ENCODE data around the gene OGFR. TPM values are rescaled to one million over a fixed set of nuclear protein-coding genes. Genes with fewer than 3 reads are reported as not detected.

The OGFR gene
- total and polyA plus RNA-seq, 2 donors (not counting 3 experiments of a cell fraction or from before 2014, with no cell fraction given), result 30.8 to 44.0 TPM

GRCh38 chr20:62760856-62761758, 43.5 kb upstream of the OGFR start:
- ChIA-PET CTCF (no interaction called here), POLR2A (interaction anchor here (0.6 kb wide), 1 partner anchor 310 kb away, joined by 4 read pairs; no protein-coding TSS in a partner anchor)
- Histone ChIP-seq H3K27me3 (ENCODE audit: control insufficient read depth in 2 of 2, insufficient read depth in 2 of 2, low read length in 2 of 2) (peaks cover 2 to 3% of the 10 kb centered on the region in 2 experiments), H3K79me2 (ENCODE audit: control insufficient read depth, insufficient read depth, low read length) (no peaks in the 10 kb centered on the region), H3K4me2 (ENCODE audit: insufficient read depth, low read length) (no peak overlapping the region), H3K4me3 (replicated peaks in 1 of 3; ENCODE audit: insufficient read depth in 1 of 3, low read depth in 1 of 3, low read length in 3 of 3) (no peak overlapping the region), H3K36me3 (ENCODE audit: control insufficient read depth in 2 of 2, extremely low read depth in 1 of 2, insufficient read depth in 2 of 2, low read length in 2 of 2) (no peaks in the 10 kb centered on the region), H3K4me1 (ENCODE audit: control insufficient read depth, extremely low read depth, insufficient read depth, low read length) (no peaks in the 10 kb centered on the region), H3K9me3 (replicated peaks; ENCODE audit: control insufficient read depth, insufficient read depth, low read length) (no peaks in the 10 kb centered on the region), H4K20me1 (replicated peaks; ENCODE audit: control insufficient read depth, extremely low read depth, insufficient read depth, low read length) (no peaks in the 10 kb centered on the region), H3K27ac (ENCODE audit: insufficient read depth, low read depth, low read length) (no peak overlapping the region), H3K9me1 (replicated peaks; ENCODE audit: control insufficient read depth, extremely low read depth, insufficient read depth, low read length) (no peaks in the 10 kb centered on the region), H2AFZ (ENCODE audit: low read depth, low read length) (no peak overlapping the region), H3K9ac (replicated peaks; ENCODE audit: extremely low read depth, insufficient read depth, low read length) (no peak overlapping the region)
- TF ChIP-seq JUN (IDR thresholded peaks at IDR 0.05; ENCODE audit: borderline replicate concordance, insufficient read depth, insufficient read length, low read depth) (no peak), POLR2A (IDR thresholded peaks at IDR 0.05; ENCODE audit: low read depth, low read length) (no peak), POLR2AphosphoS5 (IDR thresholded peaks at IDR 0.05; ENCODE audit: insufficient read depth, low read depth, low read length) (no peak), CTCF (IDR thresholded peaks at IDR 0.05; ENCODE audit: extremely low read depth in 1 of 2, insufficient read depth in 1 of 2, low read depth in 1 of 2, low read length in 2 of 2) (no peak), MYC (IDR thresholded peaks at IDR 0.05; ENCODE audit: low read depth, low read length) (no peak), EZH2 (IDR thresholded peaks at IDR 0.05; ENCODE audit: borderline replicate concordance, low read depth, low read length, severe bottlenecking) (no peak), MAX (IDR thresholded peaks at IDR 0.05; ENCODE audit: insufficient read depth, insufficient read length) (no peak), GATA2 (IDR thresholded peaks at IDR 0.05; ENCODE audit: insufficient read depth, insufficient read length, low read depth, low read length) (no peak), FOS (IDR thresholded peaks at IDR 0.05; ENCODE audit: borderline replicate concordance, insufficient read depth, low read length) (no peak)
- FAIRE-seq (no peak), DNase-seq (ENCODE audit: low read depth, low spot score) (no peak)
- BruUV-seq (replicated peaks), result no TSS peak
- intact Hi-C loops (cut with micrococcal nuclease), result no loop called here
- dilution Hi-C loops (cut with MboI; ENCODE audit: extremely low pct_ligation_motif_present, low sequenced_read_pairs), result no loop called here
